ENCODE measurements around the gene FAM177B. TPM values are rescaled to one million over a fixed set of nuclear protein-coding genes. Genes with fewer than 3 reads are reported as not detected.
A peak's percentile ranks its signal among the peaks of the same experiment; 100 is the strongest.
"Not testable (repeated sequence)": the region's sequence is repeated elsewhere in the genome, so short reads cannot be mapped to it uniquely, and the experiment has no call there.

The FAM177B gene
- total RNA-seq, 1 donor from 2014 or later: not detected

- Histone ChIP-seq H3K4me1 (no peaks in the 10 kb centered on the region), H3K27ac (replicated peaks) (no peak overlapping the region), H3K36me3 (peaks cover 19% of the 10 kb centered on the region), H3K9me3 (replicated peaks) (no peaks in the 10 kb centered on the region), H3K27me3 (ENCODE audit: low read depth) (no peaks in the 10 kb centered on the region), H3K4me3 (no peak overlapping the region)
- DNase-seq: no peak
- no peak for TF ChIP-seq CTCF (IDR thresholded peaks at IDR 0.05; ENCODE audit: borderline replicate concordance)
- intact Hi-C loops (cut with micrococcal nuclease): loop anchor here (5.0 kb wide), 1 partner anchor 353 kb away; no protein-coding TSS in a partner anchor
These were observed 2.5 kb downstream of the FAM177B start for GRCh38 chr1:222739465-222739864.

GRCh38 chr1:222739929-222740328 is 2.9 kb downstream of the FAM177B start:
- DNase-seq: no peak
- Histone ChIP-seq H3K4me1 (no peaks in the 10 kb centered on the region), H3K36me3 (peaks cover 15% of the 10 kb centered on the region), H3K27ac (replicated peaks) (no peak overlapping the region), H3K9me3 (replicated peaks) (no peaks in the 10 kb centered on the region), H3K4me3 (no peak overlapping the region), H3K27me3 (ENCODE audit: low read depth) (no peaks in the 10 kb centered on the region)
- intact Hi-C loops (cut with micrococcal nuclease): loop anchor here (5.0 kb wide), 1 partner anchor 352 kb away; no protein-coding TSS in a partner anchor
- TF ChIP-seq CTCF (IDR thresholded peaks at IDR 0.05; ENCODE audit: borderline replicate concordance): no peak

- H3K27me3 ChIP-seq (ENCODE audit: low read depth); H3K4me1 ChIP-seq; H3K27ac ChIP-seq (replicated peaks); H3K9me3 ChIP-seq (replicated peaks); intact Hi-C loops (cut with micrococcal nuclease); H3K4me3 ChIP-seq; H3K36me3 ChIP-seq; DNase-seq: not testable (repeated sequence)
These were observed 4.8 kb downstream of the FAM177B start for GRCh38 chr1:222741630-222742457.

- peak; percentile 17 for TF ChIP-seq CTCF (IDR thresholded peaks at IDR 0.05; ENCODE audit: borderline replicate concordance)
- H3K27me3 ChIP-seq (ENCODE audit: low read depth): no peaks in the 10 kb centered on the region
- no peaks in the 10 kb centered on the region for H3K4me1 ChIP-seq
- no peaks in the 10 kb centered on the region for H3K36me3 ChIP-seq
- no peak overlapping the region for H3K27ac ChIP-seq (replicated peaks)
- intact Hi-C loops (cut with micrococcal nuclease): no loop called here
- H3K4me3 ChIP-seq: no peak overlapping the region
- no peaks in the 10 kb centered on the region for H3K9me3 ChIP-seq (replicated peaks)
- no peak for DNase-seq
These were observed 12.9 kb downstream of the FAM177B start for GRCh38 chr1:222749927-222750326.

GRCh38 chr1:222750651-222751050 is 13.6 kb downstream of the FAM177B start:
- intact Hi-C loops (cut with micrococcal nuclease): no loop called here

More at GRCh38 chr1:222750651-222751050, 13.6 kb downstream of the FAM177B start:
- no peak for DNase-seq
- H3K27ac ChIP-seq (replicated peaks): no peak overlapping the region
- H3K4me3 ChIP-seq: no peak overlapping the region
- H3K4me1 ChIP-seq: no peaks in the 10 kb centered on the region
- H3K9me3 ChIP-seq (replicated peaks): no peaks in the 10 kb centered on the region
- H3K27me3 ChIP-seq (ENCODE audit: low read depth): no peaks in the 10 kb centered on the region
- no peak for TF ChIP-seq CTCF (IDR thresholded peaks at IDR 0.05; ENCODE audit: borderline replicate concordance)
- no peaks in the 10 kb centered on the region for H3K36me3 ChIP-seq
